Fibroblast of lung (primary cell): ENCODE results near the gene NOVA2. TPM values are rescaled to one million over a fixed set of nuclear protein-coding genes. Genes with fewer than 3 reads are reported as not detected.

Source experiments
- DNase-seq, 2 donors: peaks; one replicate each; pipeline versions ENCODE4 v3.0.0 to v3.0.0-alpha.2; 2010; ENCODE audit warnings: low read depth in 2 of 2
- H2AFZ ChIP-seq: 2 replicates; pipeline ENCODE4 v1.5.1; 2012; ENCODE audit warnings: low read length, control low read depth, inconsistent platforms
- H3K27ac ChIP-seq: 2 replicates; pipeline ENCODE4 v1.5.1; 2011; ENCODE audit warnings: low read length, control low read depth; ENCODE audit not compliant: insufficient read depth
- H3K27me3 ChIP-seq: 2 replicates; pipeline ENCODE4 v1.5.1; 2011; ENCODE audit warnings: mild to moderate bottlenecking, low read length; ENCODE audit not compliant: control insufficient read depth, insufficient read depth
- H3K36me3 ChIP-seq: 2 replicates; pipeline ENCODE4 v1.5.1; 2011; ENCODE audit warnings: low read length; ENCODE audit not compliant: control insufficient read depth, insufficient read depth
- H3K4me1 ChIP-seq: 2 replicates; pipeline ENCODE4 v1.5.1; 2011; ENCODE audit warnings: low read length; ENCODE audit not compliant: control insufficient read depth, insufficient read depth; ENCODE audit errors: extremely low read depth
- H3K4me2 ChIP-seq: 2 replicates; pipeline ENCODE4 v1.5.1; 2011; ENCODE audit warnings: low read length, control low read depth; ENCODE audit not compliant: insufficient read depth; ENCODE audit errors: extremely low read depth
- H3K4me3 ChIP-seq, 4 experiments: fragments of 200-600 bp in 1 of 4; sonication (generic) in 1 of 4; replicated peaks in 1 of 4; 2 replicates each; pipeline ENCODE4 v1.5.1; 2011 to 2016; ENCODE audit warnings: low read length in 4 of 4, low read depth in 3 of 4, mild to moderate bottlenecking in 3 of 4, control low read depth in 2 of 4, inconsistent platforms in 1 of 4, mixed read lengths in 1 of 4; ENCODE audit not compliant: insufficient read depth in 1 of 4; ENCODE audit errors: control extremely low read depth in 1 of 4
- H3K79me2 ChIP-seq: 2 replicates; pipeline ENCODE4 v1.5.1; 2012; ENCODE audit warnings: mild to moderate bottlenecking, low read length, inconsistent platforms; ENCODE audit not compliant: control insufficient read depth, insufficient read depth
- H3K9ac ChIP-seq: 2 replicates; pipeline ENCODE4 v1.5.1; 2011; ENCODE audit warnings: mild to moderate bottlenecking, low read length, control low read depth; ENCODE audit not compliant: insufficient read depth
- H3K9me3 ChIP-seq: 2 replicates; pipeline ENCODE4 v1.5.1; 2012; ENCODE audit warnings: low read depth, low read length; ENCODE audit not compliant: control insufficient read depth, insufficient read depth
- H4K20me1 ChIP-seq: 2 replicates; pipeline ENCODE4 v1.5.1; 2011; ENCODE audit warnings: low read length; ENCODE audit not compliant: control insufficient read depth, insufficient read depth; ENCODE audit errors: extremely low read depth
- EZH2 ChIP-seq: IDR thresholded peaks from 2 replicates; pipeline ENCODE4 v1.5.1; 2012; ENCODE audit warnings: low read length, control low read depth, mild to moderate bottlenecking; ENCODE audit errors: missing control alignments
- polyA plus RNA-seq, 2 donors: library from polyadenylated mRNA; depleted of rRNA in 1 of 2; stranded (reverse) in 1 of 2; unstranded in 1 of 2; fragments of >200 nt; gene quantifications; 2 replicates each; pipeline ENCODE4 v1.2.1, GENCODE V29; 2011 to 2012; ENCODE audit warnings: missing spikeins in 1 of 2
- total RNA-seq: library from RNA; depleted of rRNA; stranded (reverse); fragments of >200 nt; gene quantifications from 2 replicates; pipeline ENCODE4 v1.2.1, GENCODE V29; 2014
- TF ChIP-seq, protein P1 (sequence below), 2 donors: IDR thresholded peaks in 1 of 2; conservative IDR thresholded peaks in 1 of 2; 1 replicate in 1 of 2; 2 replicates in 1 of 2; pipeline ENCODE4 v1.5.1; 2011 to 2012; ENCODE audit warnings: low read length in 2 of 2, control low read depth in 1 of 2, inconsistent platforms in 1 of 2, low read depth in 1 of 2, mild to moderate bottlenecking in 1 of 2

NOVA2 gene
- total and polyA plus RNA-seq, 2 donors (not counting 1 experiment from before 2014, with no cell fraction given): 0.01 TPM; not detected in 1

- peaks cover 10% of the 10 kb centered on the region for H3K79me2 ChIP-seq
- peak within 1 kb of the TSS; percentile 38 to 85 (median 68) for H3K4me3 ChIP-seq
- DNase-seq: peak; percentile 91 to 93
- H3K9ac ChIP-seq: peak within 1 kb of the TSS; percentile 80
- peaks cover 5% of the 10 kb centered on the region for H3K4me1 ChIP-seq
- peak within 1 kb of the TSS; percentile 67 for H2AFZ ChIP-seq
- H3K4me2 ChIP-seq: peak within 1 kb of the TSS; percentile 95
- no peak for TF ChIP-seq EZH2
- TF ChIP-seq, protein P1, sequence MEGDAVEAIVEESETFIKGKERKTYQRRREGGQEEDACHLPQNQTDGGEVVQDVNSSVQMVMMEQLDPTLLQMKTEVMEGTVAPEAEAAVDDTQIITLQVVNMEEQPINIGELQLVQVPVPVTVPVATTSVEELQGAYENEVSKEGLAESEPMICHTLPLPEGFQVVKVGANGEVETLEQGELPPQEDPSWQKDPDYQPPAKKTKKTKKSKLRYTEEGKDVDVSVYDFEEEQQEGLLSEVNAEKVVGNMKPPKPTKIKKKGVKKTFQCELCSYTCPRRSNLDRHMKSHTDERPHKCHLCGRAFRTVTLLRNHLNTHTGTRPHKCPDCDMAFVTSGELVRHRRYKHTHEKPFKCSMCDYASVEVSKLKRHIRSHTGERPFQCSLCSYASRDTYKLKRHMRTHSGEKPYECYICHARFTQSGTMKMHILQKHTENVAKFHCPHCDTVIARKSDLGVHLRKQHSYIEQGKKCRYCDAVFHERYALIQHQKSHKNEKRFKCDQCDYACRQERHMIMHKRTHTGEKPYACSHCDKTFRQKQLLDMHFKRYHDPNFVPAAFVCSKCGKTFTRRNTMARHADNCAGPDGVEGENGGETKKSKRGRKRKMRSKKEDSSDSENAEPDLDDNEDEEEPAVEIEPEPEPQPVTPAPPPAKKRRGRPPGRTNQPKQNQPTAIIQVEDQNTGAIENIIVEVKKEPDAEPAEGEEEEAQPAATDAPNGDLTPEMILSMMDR (conservative IDR thresholded peaks at IDR 0.05 in 1 of 2, IDR thresholded peaks at IDR 0.05 in 1 of 2; ENCODE audit: low read depth in 1 of 2, low read length in 2 of 2): no peak
- H3K36me3 ChIP-seq: peaks cover 8% of the 10 kb centered on the region
- peak within 1 kb of the TSS; percentile 92 for H3K27ac ChIP-seq
- H3K9me3 ChIP-seq: no peaks in the 10 kb centered on the region
- H4K20me1 ChIP-seq: no peaks in the 10 kb centered on the region
- H3K27me3 ChIP-seq: no peaks in the 10 kb centered on the region
Measured at GRCh38 chr19:45885556-45886426, 87.9 kb downstream of the NOVA2 start, which contains the start of gene IRF2BP1. Gene IRF2BP1 (minus strand): TSS chr19:45886141. CDS start chr19:45885774, 367 bp downstream.

GRCh38 chr19:45884682-45885555 is 88.7 kb downstream of the NOVA2 start:
- Histone ChIP-seq H3K4me1 (peaks cover 5% of the 10 kb centered on the region), H3K9ac (peak overlapping the region; percentile 80), H3K4me2 (peak overlapping the region; percentile 82), H4K20me1 (no peaks in the 10 kb centered on the region), H3K4me3 (peak overlapping the region; percentile 16 to 75 (median 49)), H3K27me3 (no peaks in the 10 kb centered on the region), H3K36me3 (peaks cover 8% of the 10 kb centered on the region), H3K79me2 (peaks cover 10% of the 10 kb centered on the region), H3K9me3 (no peaks in the 10 kb centered on the region), H2AFZ (no peak overlapping the region), H3K27ac (peak overlapping the region; percentile 61)
- DNase-seq: no peak
- TF ChIP-seq, protein P1 (conservative IDR thresholded peaks at IDR 0.05 in 1 of 2, IDR thresholded peaks at IDR 0.05 in 1 of 2; ENCODE audit: low read depth in 1 of 2, low read length in 2 of 2): no peak
- TF ChIP-seq EZH2: no peak
